Endodermal cell (in vitro differentiated cells): ENCODE data around the gene MBP. TPM values are rescaled to one million over a fixed set of nuclear protein-coding genes. Genes with fewer than 3 reads are reported as not detected.

Source experiments
- DNase-seq: peaks from one replicate; pipeline ENCODE4 v3.0.0-alpha.2; 2017
- H3K27ac ChIP-seq: 2 replicates; pipeline ENCODE4 v1.5.1; 2013; ENCODE audit warnings: mild to moderate bottlenecking, low read depth, low read length, moderate library complexity
- H3K27me3 ChIP-seq: 2 replicates; pipeline ENCODE4 v1.6.1; 2013; ENCODE audit warnings: mild to moderate bottlenecking, low read length, moderate library complexity; ENCODE audit not compliant: insufficient read depth, control insufficient read depth, poor library complexity, severe bottlenecking
- H3K36me3 ChIP-seq: 2 replicates; pipeline ENCODE4 v1.7.0; 2013; ENCODE audit warnings: mild to moderate bottlenecking, low read length, moderate library complexity; ENCODE audit not compliant: control insufficient read depth, insufficient read depth
- H3K4me1 ChIP-seq: one replicate; pipeline ENCODE4 v1.7.0; 2013; ENCODE audit warnings: low read length; ENCODE audit not compliant: control insufficient read depth, insufficient read depth
- H3K4me3 ChIP-seq: 2 replicates; pipeline ENCODE4 v1.5.1; 2013; ENCODE audit warnings: mild to moderate bottlenecking, low read length, moderate library complexity
- H3K9ac ChIP-seq: 2 replicates; pipeline ENCODE4 v1.6.1; 2013; ENCODE audit warnings: mild to moderate bottlenecking, low read length, moderate library complexity; ENCODE audit not compliant: poor library complexity, severe bottlenecking; ENCODE audit errors: extremely low read depth
- H3K9me3 ChIP-seq: 2 replicates; pipeline ENCODE4 v1.6.1; 2013; ENCODE audit warnings: mild to moderate bottlenecking, low read length, moderate library complexity; ENCODE audit not compliant: control insufficient read depth
- H3K27ac Mint-ChIP-seq: 2 replicates; pipeline ENCODE4 v1.8.0; 2020; ENCODE audit warnings: mixed read lengths
- H3K27me3 Mint-ChIP-seq: 2 replicates; pipeline ENCODE4 v1.8.0; 2021; ENCODE audit warnings: mild to moderate bottlenecking, mixed read lengths; ENCODE audit not compliant: insufficient read depth
- H3K36me3 Mint-ChIP-seq: 2 replicates; pipeline ENCODE4 v1.8.0; 2020; ENCODE audit warnings: low read depth, mixed read lengths
- H3K4me1 Mint-ChIP-seq: 2 replicates; pipeline ENCODE4 v1.8.0; 2020; ENCODE audit warnings: mixed read lengths
- H3K4me3 Mint-ChIP-seq: 2 replicates; pipeline ENCODE4 v1.8.0; 2020; ENCODE audit warnings: mild to moderate bottlenecking, moderate library complexity, mixed read lengths
- H3K9me3 Mint-ChIP-seq: 2 replicates; pipeline ENCODE4 v1.8.0; 2020; ENCODE audit warnings: mild to moderate bottlenecking, mixed read lengths
- WGBS, 2 experiments: methylation state at CpG; one replicate each; pipeline versions ENCODE4 v1.1.5 to v1.1.7; 2013; ENCODE audit warnings: missing lambda C conversion rate in 2 of 2, mixed read lengths in 1 of 2; ENCODE audit not compliant: insufficient coverage in 1 of 2, insufficient read length in 1 of 2; 5-methylcytosine and 5-hydroxymethylcytosine counted together
- total RNA-seq, 2 donors: library from RNA; stranded (reverse); fragmentation: NEBNext Ultra II Directional in 1 of 2; extraction: Animal tissue kit (Norgen Biotek cat#: 25700) in 1 of 2; gene quantifications; 2 replicates in 1 of 2; 3 replicates in 1 of 2; pipeline ENCODE4 v1.2.1, GENCODE V29; 2021
- TF ChIP-seq, protein P1 (sequence below): fragments of 200-600 bp; sonication (generic); conservative IDR thresholded peaks from 2 replicates; pipeline ENCODE4 v1.5.0; 2021; ENCODE audit warnings: antibody characterized with exemption, mild to moderate bottlenecking

The MBP gene
- total RNA-seq, 2 donors from 2014 or later = 16.3 to 19.0 TPM

DNA sequence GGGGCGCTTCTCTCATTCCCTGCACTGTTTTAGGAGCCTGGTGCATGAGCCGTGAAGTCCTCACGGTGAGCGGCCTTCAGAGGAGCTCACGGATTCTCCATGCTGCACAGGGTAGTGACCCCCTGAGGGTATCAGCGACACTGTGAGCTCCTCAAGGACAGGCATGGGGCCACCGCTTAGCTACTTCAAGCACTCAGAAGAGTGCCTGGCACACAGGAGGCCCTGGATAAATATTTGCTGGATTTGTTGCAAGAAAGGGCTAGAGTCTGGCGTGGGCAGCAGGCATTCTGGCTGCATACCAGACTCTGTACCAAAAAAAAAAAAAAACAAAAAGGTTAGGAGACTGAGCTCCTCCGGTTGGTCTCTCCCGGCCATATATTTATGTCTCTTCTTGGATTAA, 5.7 kb upstream of the MBP start:
- no peak overlapping the region for H3K4me3 Mint-ChIP-seq
- peaks cover 5% of the 10 kb centered on the region for H3K4me1 Mint-ChIP-seq
- no peaks in the 10 kb centered on the region for H3K4me1 ChIP-seq
- no peak overlapping the region for H3K4me3 ChIP-seq
- peaks cover 14% of the 10 kb centered on the region for H3K9me3 ChIP-seq
- peaks cover 8% of the 10 kb centered on the region for H3K36me3 Mint-ChIP-seq
- H3K27me3 ChIP-seq = peaks cover 23% of the 10 kb centered on the region
- H3K27me3 Mint-ChIP-seq = peaks cover 36% of the 10 kb centered on the region
- H3K27ac Mint-ChIP-seq = no peak overlapping the region
- H3K27ac ChIP-seq = no peak overlapping the region
- H3K36me3 ChIP-seq = no peaks in the 10 kb centered on the region
- no peak overlapping the region for H3K9ac ChIP-seq
- TF ChIP-seq, protein P1, sequence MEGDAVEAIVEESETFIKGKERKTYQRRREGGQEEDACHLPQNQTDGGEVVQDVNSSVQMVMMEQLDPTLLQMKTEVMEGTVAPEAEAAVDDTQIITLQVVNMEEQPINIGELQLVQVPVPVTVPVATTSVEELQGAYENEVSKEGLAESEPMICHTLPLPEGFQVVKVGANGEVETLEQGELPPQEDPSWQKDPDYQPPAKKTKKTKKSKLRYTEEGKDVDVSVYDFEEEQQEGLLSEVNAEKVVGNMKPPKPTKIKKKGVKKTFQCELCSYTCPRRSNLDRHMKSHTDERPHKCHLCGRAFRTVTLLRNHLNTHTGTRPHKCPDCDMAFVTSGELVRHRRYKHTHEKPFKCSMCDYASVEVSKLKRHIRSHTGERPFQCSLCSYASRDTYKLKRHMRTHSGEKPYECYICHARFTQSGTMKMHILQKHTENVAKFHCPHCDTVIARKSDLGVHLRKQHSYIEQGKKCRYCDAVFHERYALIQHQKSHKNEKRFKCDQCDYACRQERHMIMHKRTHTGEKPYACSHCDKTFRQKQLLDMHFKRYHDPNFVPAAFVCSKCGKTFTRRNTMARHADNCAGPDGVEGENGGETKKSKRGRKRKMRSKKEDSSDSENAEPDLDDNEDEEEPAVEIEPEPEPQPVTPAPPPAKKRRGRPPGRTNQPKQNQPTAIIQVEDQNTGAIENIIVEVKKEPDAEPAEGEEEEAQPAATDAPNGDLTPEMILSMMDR = no peak
- peaks cover 23% of the 10 kb centered on the region for H3K9me3 Mint-ChIP-seq
- no peak for DNase-seq
- 77 to 93% methylated on average over 7 to 10 of the region's 10 CpGs for WGBS, 2 experiments

DNA sequence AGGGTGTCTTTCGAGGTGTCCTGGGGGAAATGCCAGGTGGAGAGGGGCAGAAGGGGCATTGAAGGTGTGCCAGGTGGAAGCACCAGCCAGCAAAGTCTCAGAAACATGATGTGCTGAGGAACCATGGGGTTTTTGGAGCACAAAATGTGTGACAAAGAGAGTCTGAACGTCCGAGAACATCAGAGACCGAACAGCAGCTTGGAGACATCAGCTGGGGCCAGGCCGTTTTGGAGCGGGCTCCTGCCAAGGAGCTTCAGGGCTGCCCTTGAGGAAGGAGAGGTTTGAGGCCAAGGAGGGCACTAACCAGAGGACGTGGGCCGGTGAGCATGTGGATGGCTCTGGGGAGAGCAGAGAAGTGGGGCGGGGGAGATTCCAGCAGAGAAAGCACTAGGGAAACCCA, 5.3 kb upstream of the MBP start:
- TF ChIP-seq, protein P1 = no peak
- Mint-ChIP-seq H3K9me3 (peaks cover 19% of the 10 kb centered on the region), H3K27ac (no peak overlapping the region), H3K27me3 (peaks cover 40% of the 10 kb centered on the region), H3K4me1 (peaks cover 7% of the 10 kb centered on the region), H3K36me3 (peaks cover 6% of the 10 kb centered on the region), H3K4me3 (no peak overlapping the region)
- Histone ChIP-seq H3K27ac (no peak overlapping the region), H3K36me3 (no peaks in the 10 kb centered on the region), H3K9ac (no peak overlapping the region), H3K9me3 (peaks cover 10% of the 10 kb centered on the region), H3K4me1 (no peaks in the 10 kb centered on the region), H3K27me3 (peaks cover 27% of the 10 kb centered on the region), H3K4me3 (no peak overlapping the region)
- WGBS, 2 experiments = 93 to 94% methylated on average over 8 to 9 of the region's 9 CpGs
- no peak for DNase-seq

DNA sequence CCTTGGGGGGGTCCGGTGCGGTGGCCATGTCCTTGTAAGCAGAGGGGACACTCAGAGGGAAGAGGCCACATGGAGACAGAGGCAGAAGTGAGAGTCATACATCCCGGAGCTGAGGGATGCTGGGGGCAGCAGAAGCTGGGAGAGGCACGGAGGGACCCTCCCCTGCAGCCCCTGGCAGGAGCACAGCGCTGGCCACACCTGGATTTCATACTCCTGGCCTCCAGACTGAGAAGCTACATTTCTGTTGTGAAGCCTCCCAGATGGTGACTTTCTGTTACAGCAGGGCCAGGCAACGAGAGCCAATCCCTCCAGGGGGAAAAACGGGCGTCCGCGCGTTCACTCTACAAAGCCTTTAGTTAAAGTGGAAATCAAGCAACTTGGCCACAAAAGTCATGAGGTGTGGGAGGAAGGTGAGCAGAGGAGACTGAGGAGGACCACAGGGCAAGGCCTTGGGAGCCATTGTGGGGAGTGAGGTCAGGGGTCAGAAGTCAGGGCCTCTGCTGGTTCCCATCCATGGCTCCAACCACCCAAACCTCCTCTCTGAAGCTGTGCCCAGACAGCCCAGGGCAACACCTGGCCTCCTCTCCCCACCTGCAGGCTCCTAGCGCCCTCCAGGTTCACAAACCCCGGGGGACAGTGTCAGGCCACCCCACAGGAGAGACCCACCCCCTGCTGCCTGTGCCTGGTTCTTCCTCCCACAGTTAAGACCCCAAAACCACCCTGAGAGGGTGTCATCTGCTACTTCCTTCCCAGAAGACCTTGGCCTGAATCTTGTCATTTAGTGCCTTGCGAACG, 4.5 kb upstream of the MBP start:
- Histone ChIP-seq H3K4me1 (no peaks in the 10 kb centered on the region), H3K9ac (no peak overlapping the region), H3K27ac (no peak overlapping the region), H3K36me3 (no peaks in the 10 kb centered on the region), H3K4me3 (no peak overlapping the region), H3K27me3 (peaks cover 28% of the 10 kb centered on the region), H3K9me3 (peaks cover 4% of the 10 kb centered on the region)
- H3K27me3 Mint-ChIP-seq = peaks cover 40% of the 10 kb centered on the region
- no peak for DNase-seq
- peaks cover 7% of the 10 kb centered on the region for H3K4me1 Mint-ChIP-seq
- H3K27ac Mint-ChIP-seq = no peak overlapping the region
- peaks cover 11% of the 10 kb centered on the region for H3K9me3 Mint-ChIP-seq
- no peaks in the 10 kb centered on the region for H3K36me3 Mint-ChIP-seq
- 83 to 92% methylated on average over 9 to 15 of the region's 15 CpGs for WGBS, 2 experiments
- TF ChIP-seq, protein P1 = no peak
- H3K4me3 Mint-ChIP-seq = no peak overlapping the region
